Right renal pelvis (tissue), 4 donors: Measurements from ENCODE around the gene NINJ2. TPM values are rescaled to one million over a fixed set of nuclear protein-coding genes. Genes with fewer than 3 reads are reported as not detected.

Experiments
- DNase-seq, 4 donors: peaks; one replicate each; pipeline ENCODE4 v3.0.0-alpha.2; 2013; ENCODE audit warnings: low read depth in 4 of 4, low spot score in 3 of 4, missing footprints in 1 of 4
- polyA plus RNA-seq, 4 donors: library from polyadenylated mRNA; unstranded; fragments of 120-200 nt; gene quantifications; one replicate each; pipeline ENCODE4 v1.2.1, GENCODE V29; 2013; ENCODE audit not compliant: insufficient read length in 4 of 4

NINJ2 gene
- polyA plus RNA-seq, 4 donors, result 0.93 to 1.4 (median 1.4) TPM

DNA sequence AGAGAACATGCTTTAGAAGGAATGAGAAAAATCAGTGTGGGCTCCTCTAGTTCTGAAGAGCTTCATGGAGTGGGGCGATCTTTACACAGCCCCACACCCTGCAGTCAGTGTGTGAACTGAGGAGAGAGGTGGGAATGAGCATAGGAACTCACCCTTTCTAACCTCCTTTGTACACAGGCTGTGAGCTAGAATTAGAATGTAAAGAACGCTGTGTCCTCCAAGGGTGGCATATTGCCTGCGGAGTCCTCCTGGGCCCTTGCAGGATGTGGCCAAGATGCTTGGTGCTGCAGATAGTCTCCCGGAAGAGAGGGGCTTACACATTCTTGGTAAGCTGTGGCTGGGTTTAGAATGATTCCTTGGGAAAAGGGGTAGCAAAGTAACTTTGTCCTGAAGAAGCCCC is 43.9 kb downstream of the NINJ2 start:
- DNase-seq, result no peak

DNA sequence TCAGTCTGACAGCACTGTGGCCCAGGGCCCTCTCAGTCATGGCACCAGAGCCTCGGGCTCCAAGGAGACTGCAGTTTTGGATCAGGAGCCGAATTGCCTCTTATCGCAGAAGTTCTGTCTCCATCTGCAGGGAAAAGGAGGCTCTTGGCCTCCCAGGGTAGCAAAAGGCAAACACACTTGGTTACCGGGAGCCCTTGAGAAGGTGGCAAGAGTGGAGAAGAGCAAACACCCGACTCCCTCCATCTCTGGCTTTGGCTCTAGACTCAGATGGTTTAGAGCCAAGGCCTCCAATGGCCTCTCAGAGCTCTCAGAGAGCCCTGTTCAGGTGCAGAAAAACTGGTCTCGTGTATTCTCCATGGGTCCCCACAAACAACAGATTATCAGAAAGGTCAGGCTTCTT is 44.6 kb downstream of the NINJ2 start:
- no peak for DNase-seq

- DNase-seq, result no peak
Observed at GRCh38 chr12:617304-617915, 45.8 kb downstream of the NINJ2 start.

DNA sequence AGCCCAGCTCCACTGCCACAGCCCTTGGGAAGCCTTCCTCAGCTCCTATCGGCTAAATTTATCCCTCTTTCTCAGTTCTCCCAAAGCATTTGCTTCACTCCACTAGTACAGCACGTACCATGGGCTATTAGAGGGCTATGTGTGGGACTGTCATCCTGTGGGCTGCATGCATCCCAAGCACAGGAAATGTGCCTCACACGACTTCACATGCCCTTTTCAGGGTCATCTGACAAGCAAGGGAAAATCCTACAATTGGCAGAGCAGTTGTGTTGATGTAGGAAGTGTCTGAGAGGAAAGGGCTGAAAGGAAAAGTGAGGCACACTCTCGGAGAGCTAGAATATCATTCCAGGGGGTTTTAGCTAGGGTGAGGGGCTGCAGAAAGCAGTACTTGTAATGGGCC is 47.6 kb downstream of the NINJ2 start:
- DNase-seq, result no peak

DNA sequence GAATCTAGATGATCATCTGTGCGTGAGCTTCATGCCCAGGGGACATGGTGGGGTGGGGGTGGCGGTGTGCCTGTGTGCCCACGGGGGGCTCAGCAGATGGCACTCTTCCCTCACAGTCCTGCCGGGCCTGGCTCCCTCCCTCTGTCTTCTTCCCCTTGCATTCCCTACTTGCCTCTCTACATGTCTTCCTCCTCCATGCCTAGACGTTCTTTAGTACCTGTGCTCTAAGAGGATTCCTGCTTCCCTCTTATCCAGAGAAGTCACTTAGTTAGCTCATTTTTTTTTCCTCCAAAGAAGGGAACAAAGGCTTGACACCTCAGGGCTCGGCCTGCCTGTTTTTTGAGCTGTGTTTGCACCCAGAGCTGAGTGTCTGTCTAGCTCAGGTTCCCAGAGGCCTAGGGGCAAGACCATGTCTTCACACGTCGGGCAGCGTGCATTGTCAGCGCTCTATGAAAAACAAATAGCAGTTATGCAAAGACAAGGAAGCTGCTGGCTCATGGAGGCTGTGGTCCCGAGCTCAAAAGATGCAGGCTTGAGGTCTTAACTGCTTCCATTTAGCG is 48.8 kb downstream of the NINJ2 start:
- DNase-seq, result no peak

GRCh38 chr12:613996-614395 is 49.2 kb downstream of the NINJ2 start:
- no peak for DNase-seq

DNA sequence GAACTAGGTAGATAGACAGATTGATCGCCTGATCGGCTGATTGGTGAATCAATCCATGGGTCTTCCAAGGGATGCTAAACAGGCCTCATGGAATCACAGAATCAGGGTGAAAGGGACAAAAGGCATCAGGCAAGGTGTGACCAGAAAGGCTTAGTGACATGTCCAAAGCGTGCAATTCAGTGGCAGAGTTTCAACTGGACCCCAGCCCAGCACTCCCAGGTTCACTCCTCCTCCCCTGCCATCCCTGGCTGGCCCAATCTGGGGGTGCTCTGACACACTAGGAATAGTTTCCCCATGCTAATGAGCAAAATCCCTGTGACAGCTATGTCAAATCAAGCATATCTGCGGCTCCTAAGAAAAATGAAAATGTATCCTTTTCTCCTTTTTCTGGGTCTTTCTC is 50.4 kb downstream of the NINJ2 start:
- no peak for DNase-seq

GRCh38 chr12:612293-612692 is 51.0 kb downstream of the NINJ2 start:
- DNase-seq, result no peak

GRCh38 chr12:611721-612120 is 51.5 kb downstream of the NINJ2 start:
- DNase-seq, result no peak

- DNase-seq, result no peak
Observed at GRCh38 chr12:608921-609320, 54.3 kb downstream of the NINJ2 start.

- no peak for DNase-seq
Observed at GRCh38 chr12:608413-608812, 54.8 kb downstream of the NINJ2 start.

DNA sequence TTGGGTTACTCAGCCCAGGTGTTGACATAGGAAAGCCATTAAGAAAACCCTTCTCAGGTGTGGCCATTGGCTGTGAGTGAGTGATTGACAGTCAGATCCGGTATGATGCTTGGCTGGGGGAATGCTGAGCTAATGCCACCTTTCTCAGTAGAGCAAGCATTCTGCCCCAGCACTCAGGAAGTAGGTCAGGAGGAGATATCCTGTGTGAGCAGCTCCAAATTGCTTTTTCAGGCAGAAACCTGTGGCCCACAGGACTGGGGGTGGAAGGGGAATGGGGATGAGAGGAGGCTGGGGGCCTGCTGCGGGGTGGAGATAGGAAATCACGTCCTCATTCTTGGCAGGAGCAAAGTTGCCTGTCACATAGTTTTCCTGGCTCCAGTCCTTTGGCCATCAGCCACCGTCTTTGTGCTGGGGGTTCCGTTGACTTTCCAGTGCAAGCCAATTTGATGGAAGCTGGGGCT is 55.7 kb downstream of the NINJ2 start:
- no peak for DNase-seq

DNA sequence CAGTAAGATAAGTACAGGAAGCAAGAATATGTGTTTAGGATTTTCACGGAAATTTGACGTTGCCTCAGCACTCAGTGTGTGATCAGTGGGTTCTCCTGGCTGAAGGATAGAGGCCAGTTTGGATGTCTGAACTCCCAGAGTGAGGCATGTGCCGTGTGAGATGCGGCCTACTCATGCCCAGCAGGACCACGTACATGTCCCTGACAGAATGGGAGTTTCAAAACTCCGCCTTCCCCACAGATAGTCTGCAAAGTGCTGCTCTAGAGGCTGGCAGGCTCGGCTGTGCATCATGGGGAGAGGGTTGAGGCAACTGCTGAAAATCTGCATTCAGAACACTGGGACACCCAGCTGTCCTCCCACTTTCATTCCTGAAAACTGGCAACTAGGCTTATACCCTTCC is 58.3 kb downstream of the NINJ2 start:
- no peak for DNase-seq

DNA sequence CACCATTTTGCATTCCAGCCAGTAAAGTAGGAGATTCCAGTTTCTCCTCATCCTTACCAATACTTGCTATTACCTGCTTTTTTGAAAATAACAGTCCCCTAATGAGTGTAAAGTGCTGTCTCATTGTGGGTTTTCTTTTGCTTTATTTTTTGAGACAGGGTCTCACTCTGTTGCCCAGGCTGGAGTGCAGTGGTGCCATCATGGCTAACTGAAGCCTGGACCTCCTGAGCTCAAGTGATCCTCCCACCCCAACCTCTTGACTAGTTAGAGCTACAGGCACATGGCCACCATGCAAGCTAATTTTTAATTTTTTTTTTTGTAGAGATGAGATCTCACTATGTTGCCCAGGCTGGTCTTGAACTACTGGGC is 60.6 kb downstream of the NINJ2 start:
- no peak for DNase-seq

DNA sequence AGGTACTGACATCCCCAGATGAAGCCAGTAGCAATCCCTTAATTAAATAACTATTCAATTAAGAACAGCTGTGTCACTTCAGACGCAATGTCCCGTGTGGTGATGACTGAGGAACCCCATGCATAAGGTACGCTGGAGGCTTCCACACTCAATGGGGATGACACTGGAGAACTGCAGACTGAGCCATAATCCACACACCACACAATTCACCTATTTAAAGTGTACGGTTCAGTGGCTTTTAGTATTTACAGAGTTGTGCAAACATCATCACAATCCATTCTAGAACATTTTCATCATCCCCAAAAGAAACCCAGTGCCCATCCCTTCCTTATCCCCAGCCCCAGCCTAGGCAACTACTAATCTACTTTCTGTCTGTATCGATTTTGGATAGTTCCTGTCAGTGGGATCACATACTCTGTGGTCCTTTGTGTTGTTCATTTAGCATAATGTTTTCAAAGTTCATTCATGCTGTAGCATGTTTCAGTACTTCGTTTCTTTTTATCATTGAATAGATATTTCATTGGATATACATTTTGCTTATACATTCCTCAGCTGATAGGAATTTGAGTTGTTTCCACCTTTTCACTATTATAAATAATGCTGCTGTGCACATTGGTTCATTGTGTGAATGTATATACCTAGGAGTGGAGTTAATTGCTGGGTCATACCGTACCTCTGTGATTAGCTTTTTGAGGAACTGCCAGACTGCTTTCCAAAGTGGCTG is 61.1 kb downstream of the NINJ2 start:
- DNase-seq, result no peak

- no peak for DNase-seq
Observed at GRCh38 chr12:599756-600155, 63.5 kb downstream of the NINJ2 start.

DNA sequence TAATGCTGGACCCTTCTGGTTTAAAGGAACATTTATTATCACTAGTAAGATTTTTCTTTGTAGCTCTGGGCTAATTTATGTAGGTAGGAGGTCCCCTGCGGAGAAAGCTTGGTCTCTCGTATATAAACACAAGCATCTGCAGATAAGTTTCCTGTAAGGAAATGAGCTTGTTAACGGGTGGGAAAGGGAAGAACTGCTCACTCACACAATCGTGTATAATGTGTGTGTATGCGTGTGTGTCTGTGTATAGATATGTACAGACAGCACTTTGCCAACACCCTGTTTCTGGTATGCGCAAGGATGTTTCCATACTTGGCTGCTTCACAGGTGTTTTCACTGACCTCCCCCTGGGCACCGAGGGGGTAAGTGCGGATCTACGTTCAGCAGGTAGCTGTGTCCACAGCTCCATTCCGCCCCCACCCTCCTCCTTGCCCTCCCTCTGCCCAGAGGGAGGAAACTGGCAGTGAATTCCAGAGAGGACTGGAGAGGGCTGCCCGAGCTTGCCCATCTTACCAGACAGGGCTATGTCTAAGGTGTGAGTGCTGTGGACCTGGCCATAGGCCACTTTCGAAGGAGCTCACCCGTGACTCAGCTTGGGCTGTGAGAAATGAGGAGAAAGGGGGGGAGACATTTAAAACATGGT is 65.2 kb downstream of the NINJ2 start:
- DNase-seq, result no peak

DNA sequence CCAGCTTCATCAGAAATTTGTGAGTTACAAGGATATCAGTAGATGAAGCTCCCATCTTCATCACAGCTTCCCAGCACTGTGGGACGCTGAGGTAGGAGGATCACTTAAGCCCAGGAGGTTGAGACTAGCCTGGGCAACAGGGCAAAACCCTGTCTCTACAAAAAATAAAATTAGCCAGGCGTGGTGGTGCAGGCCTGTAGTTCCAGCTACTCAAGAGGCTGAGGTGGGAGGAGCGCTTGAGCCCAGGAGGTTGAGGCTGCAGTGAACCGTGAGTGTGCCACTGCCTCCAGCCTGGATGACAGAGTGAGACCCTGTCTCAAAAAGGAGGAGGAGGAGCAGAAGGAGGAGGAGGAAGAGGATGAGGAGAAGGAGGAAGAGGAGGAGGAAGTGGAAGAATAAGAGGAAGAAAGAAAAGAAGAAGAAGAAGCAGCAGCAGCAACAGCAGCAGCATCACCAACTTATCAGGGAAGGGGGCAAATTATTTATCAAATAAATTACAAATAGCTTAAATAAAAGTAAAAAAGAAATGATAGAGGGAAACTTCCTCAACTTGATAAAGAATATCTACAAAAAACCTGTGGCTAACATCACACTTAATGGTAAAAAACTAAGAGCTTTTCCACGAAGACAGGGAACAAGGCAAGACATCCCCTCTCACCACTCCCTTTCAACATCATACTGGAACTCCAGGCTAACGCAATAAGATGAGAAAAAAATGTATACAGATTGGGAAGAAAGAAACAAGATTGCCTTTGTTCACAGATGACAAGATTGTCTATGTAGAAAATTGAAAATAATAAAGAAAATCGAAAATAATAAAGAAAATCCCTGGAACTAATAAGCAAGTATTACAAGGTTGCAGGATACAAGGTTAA is 69.6 kb downstream of the NINJ2 start:
- no peak for DNase-seq

- DNase-seq, result no peak
Observed at GRCh38 chr12:592024-592505, 71.2 kb downstream of the NINJ2 start.

DNA sequence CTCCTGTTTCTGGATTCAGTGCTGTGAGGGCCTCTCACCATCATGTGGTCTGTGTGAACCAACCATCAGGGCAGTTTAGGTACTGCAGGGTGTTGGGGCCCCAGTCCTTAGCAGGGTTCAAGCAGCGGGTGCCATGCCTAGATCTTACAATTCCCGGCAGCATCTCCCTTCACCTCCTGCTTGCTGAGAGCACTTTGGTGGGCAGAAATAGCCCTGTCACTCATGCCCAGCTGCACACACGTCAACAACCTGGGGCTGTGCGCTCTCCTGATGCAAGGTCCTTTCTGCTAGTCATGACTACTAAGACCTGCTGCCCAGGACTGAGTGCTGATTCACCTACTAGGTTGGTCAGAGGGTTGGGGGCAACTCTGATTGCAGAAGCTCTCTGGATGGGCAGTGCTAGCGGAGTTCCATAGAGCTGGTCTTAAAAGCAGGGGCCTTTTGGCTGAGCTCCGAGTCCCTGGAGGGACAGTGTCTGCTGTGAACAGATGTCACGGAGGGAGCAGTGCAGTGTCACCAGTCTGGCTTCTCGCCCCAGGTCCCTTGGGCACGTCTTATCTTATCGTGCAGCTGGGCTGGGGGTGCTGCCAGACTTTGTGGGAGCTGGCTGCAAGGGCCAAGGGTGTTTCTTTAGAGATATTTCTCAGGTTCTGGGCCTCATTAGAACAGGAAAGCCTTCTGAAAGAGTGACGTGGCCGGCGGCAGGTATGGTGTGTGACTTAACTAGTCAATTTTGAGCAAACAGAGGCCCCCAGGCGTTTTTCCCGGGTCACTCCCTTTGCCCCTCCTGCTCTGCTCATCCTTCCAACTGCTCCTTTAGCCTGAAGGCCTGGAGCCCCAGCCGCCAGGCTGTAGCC is 71.8 kb downstream of the NINJ2 start:
- DNase-seq, result no peak
